MCF 10A (cell line): ENCODE measurements around the gene GPRC5A. TPM values are rescaled to one million over a fixed set of nuclear protein-coding genes. Genes with fewer than 3 reads are reported as not detected.

ENCODE experiments used
- BruUV-seq: library from RNA; stranded (reverse); fragments of 400-500 nt; replicated peaks from 2 replicates; lab custom pipeline; 2021; lab: Mats Ljungman, UMichigan
- CTCF ChIA-PET: fragments of 300-600 bp; sonication (Branson Sonifier 250); formaldehyde crosslinking; extraction: SDS; loops from one replicate; lab custom pipeline; 2021; ENCODE audit warnings: antibody characterized with exemption, inconsistent platforms; lab: Yijun Ruan, JAX
- POLR2A ChIA-PET: fragments of 300-600, 350-650 bp; sonication (Branson Sonifier 250); formaldehyde crosslinking; extraction: SDS; loops from one replicate; lab custom pipeline; 2020; ENCODE audit warnings: antibody characterized with exemption, inconsistent platforms; lab: Yijun Ruan, JAX
- DNase-seq: peaks from one replicate; pipeline ENCODE4 v3.0.0-alpha.2; 2018; ENCODE audit not compliant: unreplicated experiment
- H3K27ac Mint-ChIP-seq: one replicate; pipeline ENCODE4 v1.8.0; 2022; ENCODE audit warnings: mild to moderate bottlenecking, low read depth, mixed read lengths; ENCODE audit not compliant: unreplicated experiment
- H3K27me3 Mint-ChIP-seq: one replicate; pipeline ENCODE4 v1.8.0; 2022; ENCODE audit warnings: mixed read lengths; ENCODE audit not compliant: insufficient read depth, unreplicated experiment
- H3K36me3 Mint-ChIP-seq: one replicate; pipeline ENCODE4 v1.8.0; 2022; ENCODE audit warnings: mild to moderate bottlenecking, moderate library complexity, mixed read lengths; ENCODE audit not compliant: insufficient read depth, unreplicated experiment
- H3K4me1 Mint-ChIP-seq: one replicate; pipeline ENCODE4 v1.8.0; 2022; ENCODE audit warnings: mixed read lengths; ENCODE audit not compliant: insufficient read depth, unreplicated experiment
- H3K4me3 Mint-ChIP-seq: one replicate; pipeline ENCODE4 v1.8.0; 2022; ENCODE audit warnings: mild to moderate bottlenecking, moderate library complexity, mixed read lengths; ENCODE audit not compliant: unreplicated experiment
- H3K9me3 Mint-ChIP-seq: one replicate; pipeline ENCODE4 v1.8.0; 2022; ENCODE audit warnings: mixed read lengths; ENCODE audit not compliant: unreplicated experiment
- intact Hi-C: fragments of 100-400 bp; cut with micrococcal nuclease; formaldehyde crosslinking; loops from 2 replicates; pipeline ENCODE4 v1.14.1; 2022
- total RNA-seq: library from RNA; stranded (reverse); gene quantifications from 2 replicates; pipeline ENCODE4 v1.2.3, GENCODE V29; 2022
- TF ChIP-seq, protein P1 (sequence below): fragments of 200-600 bp; IDR thresholded peaks from one replicate; pipeline ENCODE4 v1.8.0; 2022; ENCODE audit warnings: antibody characterized with exemption, mild to moderate bottlenecking; ENCODE audit not compliant: unreplicated experiment

Gene GPRC5A
- total RNA-seq, 1 experiment from 2014 or later, result 24.1 TPM

DNA sequence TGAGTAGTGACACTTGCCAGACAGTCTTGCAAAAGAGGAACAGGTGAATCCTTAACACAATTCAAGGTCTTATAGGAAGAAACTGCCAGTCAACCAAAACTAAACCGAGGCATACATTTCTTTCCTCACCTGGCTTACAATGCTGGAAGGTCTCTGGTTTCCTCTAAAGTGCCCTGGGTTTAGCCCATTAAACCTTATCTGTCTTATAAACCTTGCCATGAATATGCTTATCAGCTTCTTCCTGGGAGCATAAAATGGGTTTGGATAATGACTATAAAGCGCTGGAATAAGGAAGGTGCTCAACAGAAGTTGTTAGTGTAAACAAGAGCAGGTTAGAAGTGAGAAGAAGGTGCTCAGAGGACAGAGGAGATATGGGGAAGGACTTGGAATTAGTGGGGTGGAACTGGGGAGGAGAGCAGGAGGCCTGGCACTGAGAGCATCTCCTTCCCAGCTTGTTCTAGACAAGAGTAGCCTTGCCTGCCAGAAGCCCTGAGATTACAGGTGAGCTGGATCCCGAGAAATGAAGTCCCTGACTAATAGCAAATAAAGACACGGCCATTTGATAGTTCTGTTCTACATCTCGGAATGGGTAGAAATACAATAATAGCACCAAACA, 14.1 kb upstream of the GPRC5A start:
- Mint-ChIP-seq H3K9me3 (no peaks in the 10 kb centered on the region), H3K27me3 (no peaks in the 10 kb centered on the region), H3K36me3 (no peaks in the 10 kb centered on the region), H3K4me3 (no peak overlapping the region), H3K27ac (no peak overlapping the region), H3K4me1 (peaks cover 34% of the 10 kb centered on the region)
- CTCF ChIA-PET, result interaction anchor here (0.6 to 1.9 kb wide), 10 partner anchors 11 to 357 kb away, joined by 3 to 16 read pairs (median 4); partner anchors contain the start of genes DDX47 and GPRC5A
- TF ChIP-seq, protein P1, sequence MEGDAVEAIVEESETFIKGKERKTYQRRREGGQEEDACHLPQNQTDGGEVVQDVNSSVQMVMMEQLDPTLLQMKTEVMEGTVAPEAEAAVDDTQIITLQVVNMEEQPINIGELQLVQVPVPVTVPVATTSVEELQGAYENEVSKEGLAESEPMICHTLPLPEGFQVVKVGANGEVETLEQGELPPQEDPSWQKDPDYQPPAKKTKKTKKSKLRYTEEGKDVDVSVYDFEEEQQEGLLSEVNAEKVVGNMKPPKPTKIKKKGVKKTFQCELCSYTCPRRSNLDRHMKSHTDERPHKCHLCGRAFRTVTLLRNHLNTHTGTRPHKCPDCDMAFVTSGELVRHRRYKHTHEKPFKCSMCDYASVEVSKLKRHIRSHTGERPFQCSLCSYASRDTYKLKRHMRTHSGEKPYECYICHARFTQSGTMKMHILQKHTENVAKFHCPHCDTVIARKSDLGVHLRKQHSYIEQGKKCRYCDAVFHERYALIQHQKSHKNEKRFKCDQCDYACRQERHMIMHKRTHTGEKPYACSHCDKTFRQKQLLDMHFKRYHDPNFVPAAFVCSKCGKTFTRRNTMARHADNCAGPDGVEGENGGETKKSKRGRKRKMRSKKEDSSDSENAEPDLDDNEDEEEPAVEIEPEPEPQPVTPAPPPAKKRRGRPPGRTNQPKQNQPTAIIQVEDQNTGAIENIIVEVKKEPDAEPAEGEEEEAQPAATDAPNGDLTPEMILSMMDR, result no peak
- DNase-seq, result no peak
- POLR2A ChIA-PET, result interaction anchor here (0.6 to 2.6 kb wide), 13 partner anchors 8 to 334 kb away, joined by 3 to 25 read pairs (median 4); partner anchors contain the start of gene GPRC5A
- intact Hi-C loops, result no loop called here
- no TSS peak for BruUV-seq

DNA sequence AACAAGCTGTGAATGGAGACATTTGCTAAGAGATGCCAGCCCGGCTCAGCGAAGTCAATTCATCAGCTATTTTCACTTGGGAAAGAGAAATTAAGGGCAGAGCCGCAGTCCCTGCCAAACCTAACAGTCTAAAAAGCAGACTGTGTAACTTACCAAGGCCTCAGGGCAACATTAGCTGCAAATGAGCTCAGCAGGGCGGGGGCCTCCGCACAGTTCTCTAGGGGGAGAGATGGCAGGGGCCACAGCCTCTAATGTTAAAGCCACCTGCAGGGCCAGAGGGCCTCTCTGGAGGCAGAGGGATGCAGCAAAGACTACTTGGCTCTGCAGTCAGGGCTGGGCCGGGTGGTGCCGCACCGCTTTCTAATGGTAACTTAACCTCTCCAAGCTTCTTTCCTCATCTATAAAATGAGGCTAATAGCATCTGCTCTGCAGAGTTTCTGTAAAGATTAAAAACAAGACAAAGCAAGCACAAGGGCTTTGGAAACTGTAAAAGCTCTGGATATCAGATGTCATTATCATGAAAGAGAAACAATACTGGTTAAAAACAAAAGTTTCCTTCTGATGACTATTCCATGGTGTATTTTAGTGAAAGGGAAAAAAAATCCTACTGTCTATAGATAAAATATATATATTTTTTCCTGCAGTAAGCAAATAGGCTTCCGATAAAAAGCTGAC, 13.4 kb upstream of the GPRC5A start:
- TF ChIP-seq, protein P1, result no peak
- CTCF ChIA-PET, result interaction anchor here (0.6 to 1.9 kb wide), 12 partner anchors 11 to 356 kb away, joined by 3 to 16 read pairs (median 4); partner anchors contain the start of genes DDX47 and GPRC5A
- Mint-ChIP-seq H3K4me1 (peaks cover 34% of the 10 kb centered on the region), H3K36me3 (no peaks in the 10 kb centered on the region), H3K27ac (no peak overlapping the region), H3K9me3 (no peaks in the 10 kb centered on the region), H3K27me3 (no peaks in the 10 kb centered on the region), H3K4me3 (no peak overlapping the region)
- POLR2A ChIA-PET, result interaction anchor here (0.6 to 2.6 kb wide), 17 partner anchors 9 to 334 kb away, joined by 3 to 25 read pairs (median 3); partner anchors contain the start of gene GPRC5A
- intact Hi-C loops, result no loop called here
- DNase-seq, result no peak
- BruUV-seq, result no TSS peak

DNA sequence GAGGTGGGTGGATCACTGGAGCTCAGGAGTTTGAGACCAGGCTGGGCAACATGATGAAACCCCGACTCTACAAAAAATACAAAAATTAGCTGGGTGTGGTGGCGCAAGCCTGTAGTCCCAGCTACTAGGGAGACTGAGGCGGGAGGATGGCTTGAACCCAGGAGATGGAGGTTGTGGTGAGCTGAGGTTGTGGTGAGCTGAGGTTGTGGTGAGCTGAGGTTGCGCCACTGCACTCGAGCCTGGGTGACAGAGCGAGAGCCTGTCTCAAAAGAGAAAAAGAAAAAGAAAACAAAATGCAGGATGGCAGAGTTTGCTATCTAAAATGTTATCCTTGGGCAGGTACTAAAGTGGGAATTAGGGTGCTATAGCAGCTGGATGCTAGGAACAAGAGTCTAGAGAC, 10.8 kb upstream of the GPRC5A start:
- no TSS peak for BruUV-seq
- H3K36me3 Mint-ChIP-seq, result peaks cover 8% of the 10 kb centered on the region
- TF ChIP-seq, protein P1, result no peak
- no peak for DNase-seq
- H3K9me3 Mint-ChIP-seq, result no peaks in the 10 kb centered on the region
- peaks cover 36% of the 10 kb centered on the region for H3K4me1 Mint-ChIP-seq
- no peaks in the 10 kb centered on the region for H3K27me3 Mint-ChIP-seq
- ChIA-PET CTCF (interaction anchor here (0.5 to 2.7 kb wide), 4 partner anchors 11 to 91 kb away, joined by 4 to 22 read pairs (median 12); partner anchors contain the start of gene GPRC5A), POLR2A (interaction anchor here (0.9 to 1.9 kb wide), 8 partner anchors 9 to 159 kb away, joined by 3 to 8 read pairs (median 4); partner anchors contain the start of genes DDX47 and GPRC5A)
- H3K27ac Mint-ChIP-seq, result no peak overlapping the region
- H3K4me3 Mint-ChIP-seq, result no peak overlapping the region
- intact Hi-C loops, result no loop called here
